HUES6 (cell line): ENCODE measurements around the gene TEX29.

Experiments used
- H3K27ac ChIP-seq: 2 replicates; pipeline ENCODE4 v1.7.0; 2013; ENCODE audit warnings: low read depth, mild to moderate bottlenecking, low read length, inconsistent platforms
- H3K27me3 ChIP-seq: 2 replicates; pipeline ENCODE4 v1.6.1; 2013; ENCODE audit warnings: low read length; ENCODE audit not compliant: control insufficient read depth, insufficient read depth
- H3K36me3 ChIP-seq: 2 replicates; pipeline ENCODE4 v1.6.1; 2013; ENCODE audit warnings: low read length; ENCODE audit not compliant: control insufficient read depth, insufficient read depth
- H3K4me1 ChIP-seq: 2 replicates; pipeline ENCODE4 v1.6.1; 2013; ENCODE audit warnings: low read length; ENCODE audit not compliant: control insufficient read depth, insufficient read depth
- H3K4me3 ChIP-seq: 2 replicates; pipeline ENCODE4 v1.5.1; 2013; ENCODE audit warnings: low read depth, low read length
- H3K9ac ChIP-seq: one replicate; pipeline ENCODE4 v1.6.1; 2013; ENCODE audit warnings: mild to moderate bottlenecking, low read length
- H3K9me3 ChIP-seq: 2 replicates; pipeline ENCODE4 v1.6.1; 2013; ENCODE audit warnings: low read depth, low read length; ENCODE audit not compliant: control insufficient read depth, insufficient read depth

The TEX29 gene

DNA sequence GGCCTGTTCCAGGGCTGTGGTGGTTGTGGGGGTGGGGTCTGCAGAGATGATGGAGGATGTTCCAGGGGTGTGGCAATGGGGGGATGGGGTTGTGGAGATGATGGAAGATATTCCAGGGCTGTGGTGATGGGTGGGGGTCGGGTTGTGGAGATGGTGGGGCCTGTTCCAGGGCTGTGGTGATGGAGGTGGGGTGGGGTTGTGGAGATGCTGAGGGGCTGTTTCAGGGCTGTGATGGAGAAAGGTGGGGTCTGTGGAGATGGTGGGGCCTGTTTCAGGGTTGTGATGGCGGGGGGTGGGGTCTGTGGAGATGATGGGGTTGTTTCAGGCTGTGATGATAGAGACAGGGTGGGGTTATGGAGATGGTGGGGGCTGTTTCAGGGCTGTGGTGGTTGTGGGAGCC lies 62.0 kb downstream of the TEX29 start:
- peaks cover 8% of the 10 kb centered on the region for H3K9me3 ChIP-seq
- no peaks in the 10 kb centered on the region for H3K27me3 ChIP-seq
- no peak overlapping the region for H3K27ac ChIP-seq
- H3K4me3 ChIP-seq: no peak overlapping the region
- no peak overlapping the region for H3K9ac ChIP-seq
- H3K36me3 ChIP-seq: no peaks in the 10 kb centered on the region
- no peaks in the 10 kb centered on the region for H3K4me1 ChIP-seq

- Histone ChIP-seq H3K9me3 (peaks cover 8% of the 10 kb centered on the region), H3K36me3 (no peaks in the 10 kb centered on the region), H3K4me1 (no peaks in the 10 kb centered on the region), H3K27me3 (no peaks in the 10 kb centered on the region), H3K27ac (no peak overlapping the region), H3K9ac (no peak overlapping the region), H3K4me3 (no peak overlapping the region)
These were observed 62.4 kb downstream of the TEX29 start for GRCh38 chr13:111382877-111383276.

- Histone ChIP-seq H3K27me3 (no peaks in the 10 kb centered on the region), H3K9ac (no peak overlapping the region), H3K4me3 (no peak overlapping the region), H3K36me3 (no peaks in the 10 kb centered on the region), H3K4me1 (no peaks in the 10 kb centered on the region), H3K27ac (no peak overlapping the region), H3K9me3 (peaks cover 8% of the 10 kb centered on the region)
These were observed 63.4 kb downstream of the TEX29 start for GRCh38 chr13:111383591-111384440.

DNA sequence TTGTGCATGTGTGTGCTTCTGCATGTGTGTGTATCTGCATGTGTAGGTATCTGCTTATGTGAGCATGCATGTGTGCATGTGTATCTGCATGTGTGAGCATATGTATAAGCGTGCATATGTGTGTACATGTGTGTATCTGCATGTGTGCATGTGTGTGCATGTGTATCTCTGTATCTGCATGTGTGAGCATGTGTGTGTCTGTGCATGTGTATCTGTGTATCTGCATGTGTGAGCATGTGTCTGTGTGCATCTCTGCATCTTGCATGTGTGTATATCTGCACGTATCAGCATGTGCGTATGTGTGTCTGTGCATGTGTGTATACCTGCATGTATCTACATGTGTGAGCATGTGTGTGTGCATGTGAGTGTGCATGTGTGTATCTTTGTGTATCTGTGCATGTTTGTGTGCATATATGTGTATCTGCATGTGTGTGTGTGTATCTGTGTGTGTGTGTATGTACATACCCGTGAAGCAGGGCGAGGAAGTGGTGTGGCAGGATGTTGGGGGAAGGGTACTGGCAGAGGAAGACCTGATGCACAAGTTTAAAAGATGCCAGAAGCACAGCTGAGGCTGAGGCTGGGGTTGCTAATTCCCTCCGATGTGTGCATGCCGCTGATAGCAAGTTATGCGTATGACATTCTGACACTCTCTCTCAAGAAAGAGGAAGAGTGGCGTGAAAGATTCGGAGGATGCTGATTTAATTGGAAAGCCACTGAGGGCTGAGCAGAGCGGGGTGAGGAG lies 64.2 kb downstream of the TEX29 start:
- Histone ChIP-seq H3K27me3 (no peaks in the 10 kb centered on the region), H3K27ac (no peak overlapping the region), H3K9ac (no peak overlapping the region)

GRCh38 chr13:111385183-111385857 lies 64.9 kb downstream of the TEX29 start:
- peaks cover 7% of the 10 kb centered on the region for H3K9me3 ChIP-seq
- H3K4me3 ChIP-seq: no peak overlapping the region
- H3K4me1 ChIP-seq: no peaks in the 10 kb centered on the region
- no peaks in the 10 kb centered on the region for H3K27me3 ChIP-seq
- H3K9ac ChIP-seq: no peak overlapping the region
- H3K27ac ChIP-seq: no peak overlapping the region
- H3K36me3 ChIP-seq: no peaks in the 10 kb centered on the region

More for the DNA sequence above, 64.2 kb downstream of the TEX29 start:
- Histone ChIP-seq H3K36me3 (no peaks in the 10 kb centered on the region), H3K9me3 (peaks cover 8% of the 10 kb centered on the region), H3K4me1 (no peaks in the 10 kb centered on the region), H3K4me3 (no peak overlapping the region)

DNA sequence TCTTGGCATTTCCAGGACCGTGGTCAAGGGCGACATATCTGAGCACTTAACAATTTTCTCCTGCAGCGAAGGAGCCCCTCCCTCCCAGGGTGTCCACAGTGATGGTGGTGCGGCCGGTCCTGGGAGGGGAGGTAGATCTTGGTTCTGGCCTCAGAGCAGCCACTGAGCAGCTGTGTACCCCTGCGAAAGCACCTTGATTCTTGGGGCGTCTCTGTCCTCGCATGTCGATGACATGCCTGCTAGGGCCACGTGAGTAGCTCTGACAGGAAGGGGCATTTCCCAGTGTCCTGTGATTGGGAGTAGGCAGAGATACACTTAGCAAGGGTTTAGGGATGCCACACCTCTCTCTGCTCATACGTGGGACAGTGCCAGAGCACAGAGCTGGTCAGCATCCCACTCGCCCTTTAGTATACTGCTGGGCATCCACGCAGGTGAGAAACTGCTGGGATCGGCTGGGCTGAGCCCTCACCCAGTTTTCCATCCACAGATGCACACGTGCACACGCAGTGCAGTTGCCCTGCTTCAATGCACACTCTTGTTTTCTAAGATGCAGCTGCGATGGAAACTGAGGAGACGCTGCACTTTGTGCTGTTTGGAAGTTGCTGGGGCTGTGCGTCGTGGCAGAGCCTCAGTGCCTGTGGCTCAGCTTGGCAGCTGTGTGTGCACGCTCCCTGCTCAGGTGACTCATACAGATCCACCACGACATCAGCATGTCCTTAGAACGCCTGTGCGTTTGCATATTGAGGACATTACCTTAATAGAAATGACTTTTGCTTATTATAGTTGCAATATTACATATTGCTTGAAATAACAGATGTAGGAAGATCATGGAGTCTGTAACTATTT lies 66.8 kb downstream of the TEX29 start:
- H3K27me3 ChIP-seq: no peaks in the 10 kb centered on the region
- no peaks in the 10 kb centered on the region for H3K9me3 ChIP-seq
- no peak overlapping the region for H3K9ac ChIP-seq
- H3K4me1 ChIP-seq: no peaks in the 10 kb centered on the region
- H3K36me3 ChIP-seq: no peaks in the 10 kb centered on the region
- H3K27ac ChIP-seq: no peak overlapping the region
- no peak overlapping the region for H3K4me3 ChIP-seq

DNA sequence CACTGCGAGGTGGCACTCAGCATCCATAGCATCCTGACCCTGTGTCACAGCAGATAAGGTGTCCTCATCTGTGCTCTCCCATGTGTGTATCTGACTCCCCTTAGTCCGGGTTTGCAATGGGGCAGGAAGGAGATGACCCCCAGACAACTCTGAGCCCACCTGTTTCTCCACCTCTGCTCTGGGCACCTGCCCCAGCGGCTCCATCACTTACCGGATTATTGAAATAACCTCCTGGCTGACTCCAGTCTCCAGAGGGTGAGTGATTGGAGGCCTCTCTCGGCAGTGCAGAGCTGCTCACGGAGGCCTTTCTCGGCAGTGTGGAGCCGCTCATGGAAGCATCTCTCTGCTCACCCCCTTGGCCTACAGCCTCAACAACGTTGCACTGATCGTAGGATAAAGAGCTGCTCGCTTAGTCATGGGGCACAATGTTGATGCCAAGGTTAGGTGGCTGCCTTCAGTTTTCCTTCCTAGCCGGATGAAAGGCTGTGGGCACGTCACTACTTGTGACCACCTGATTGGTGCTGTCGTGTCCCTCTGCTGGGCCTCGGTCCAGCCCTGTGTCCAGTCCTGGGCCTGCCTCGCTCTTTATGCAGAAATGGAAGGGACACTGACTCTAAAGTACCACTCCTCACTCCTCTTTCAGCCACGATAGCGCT lies 67.6 kb downstream of the TEX29 start:
- H3K27ac ChIP-seq: no peak overlapping the region
- H3K27me3 ChIP-seq: no peaks in the 10 kb centered on the region
- no peaks in the 10 kb centered on the region for H3K36me3 ChIP-seq
- H3K9ac ChIP-seq: no peak overlapping the region
- no peak overlapping the region for H3K4me3 ChIP-seq
- H3K4me1 ChIP-seq: no peaks in the 10 kb centered on the region
- no peaks in the 10 kb centered on the region for H3K9me3 ChIP-seq

DNA sequence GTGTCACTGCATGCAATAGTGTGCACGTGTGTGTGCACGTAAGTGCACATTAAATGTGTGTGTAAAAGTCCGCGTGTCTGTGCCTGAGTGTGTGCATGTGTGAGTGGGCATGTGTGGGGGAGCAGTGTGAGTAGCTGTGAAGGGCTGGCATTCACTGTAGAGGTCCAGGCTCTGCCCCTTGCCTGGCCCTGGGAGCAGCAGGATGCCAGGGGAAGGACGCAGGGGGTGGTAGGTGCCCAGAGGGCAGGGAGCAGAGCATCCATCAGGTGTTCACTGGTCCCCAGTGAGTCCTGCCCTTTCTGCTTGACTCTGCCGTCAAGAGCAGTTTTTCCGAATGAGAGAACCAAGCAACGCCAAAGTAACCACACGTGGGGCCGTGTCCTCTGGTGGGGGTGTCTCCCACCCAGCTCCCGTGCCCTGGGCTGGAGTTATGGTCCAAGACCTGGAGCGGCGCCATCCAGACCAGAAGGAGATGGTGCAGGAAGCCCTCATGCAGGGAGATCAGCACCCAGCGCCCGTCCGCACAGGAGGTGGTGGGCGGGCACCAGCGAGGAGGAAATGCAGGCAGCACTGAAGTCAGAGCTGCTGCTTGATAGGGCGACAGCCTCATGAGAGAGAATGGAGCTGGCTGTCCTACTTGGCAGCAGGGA lies 68.5 kb downstream of the TEX29 start:
- H3K4me1 ChIP-seq: no peaks in the 10 kb centered on the region
- no peaks in the 10 kb centered on the region for H3K36me3 ChIP-seq
- H3K27ac ChIP-seq: no peak overlapping the region
- H3K27me3 ChIP-seq: no peaks in the 10 kb centered on the region
- H3K9ac ChIP-seq: no peak overlapping the region
- H3K9me3 ChIP-seq: no peaks in the 10 kb centered on the region
- no peak overlapping the region for H3K4me3 ChIP-seq

- Histone ChIP-seq H3K4me1 (no peaks in the 10 kb centered on the region), H3K36me3 (no peaks in the 10 kb centered on the region), H3K27ac (no peak overlapping the region), H3K27me3 (no peaks in the 10 kb centered on the region), H3K9me3 (no peaks in the 10 kb centered on the region), H3K9ac (no peak overlapping the region), H3K4me3 (no peak overlapping the region)
These were observed 69.4 kb downstream of the TEX29 start for GRCh38 chr13:111389621-111390521.
